GM23338 (cell line): ENCODE results near the gene MTNR1B.

Source experiments
- CREB1 ChIP-seq: fragments of 250-450 bp; sonication (Bioruptor Pico); IDR thresholded peaks from 2 replicates; pipeline ENCODE4 v1.5.0; 2020; ENCODE audit warnings: low read depth, mild to moderate bottlenecking, moderate library complexity
- EZH2 ChIP-seq: fragments of 200-600 bp; sonication (generic); IDR thresholded peaks from one replicate; pipeline ENCODE4 v1.8.0; 2017; ENCODE audit warnings: antibody characterized with exemption, mild to moderate bottlenecking, low read depth; ENCODE audit not compliant: unreplicated experiment
- JUNB ChIP-seq: IDR thresholded peaks from one replicate; pipeline ENCODE4 v1.6.1; 2016; ENCODE audit warnings: antibody characterized with exemption; ENCODE audit not compliant: unreplicated experiment
- POLR2AphosphoS5 ChIP-seq: IDR thresholded peaks from 2 replicates; pipeline ENCODE4 v1.6.1; 2016; ENCODE audit warnings: antibody characterized with exemption, low read depth
- STAT1 ChIP-seq: IDR thresholded peaks from one replicate; pipeline ENCODE4 v1.6.1; 2016; ENCODE audit warnings: antibody characterized with exemption; ENCODE audit not compliant: unreplicated experiment
- ZNF114 ChIP-seq: fragments of 250-450 bp; sonication (Bioruptor Pico); IDR thresholded peaks from 2 replicates; pipeline ENCODE4 v1.5.0; 2020; ENCODE audit warnings: mild to moderate bottlenecking, moderate library complexity
- ZNF331 ChIP-seq: fragments of 250-450 bp; sonication (Bioruptor Pico); IDR thresholded peaks from 2 replicates; pipeline ENCODE4 v1.5.0; 2020; ENCODE audit warnings: low read depth, mild to moderate bottlenecking, moderate library complexity
- TF ChIP-seq, protein P1 (sequence below), 2 experiments: fragments of 200-600 bp in 1 of 2; sonication (generic) in 1 of 2; conservative IDR thresholded peaks; 2 replicates each; pipeline versions ENCODE4 v1.5.1 to v1.6.1; 2016 to 2017; ENCODE audit warnings: antibody characterized with exemption in 2 of 2, low read depth in 2 of 2, mild to moderate bottlenecking in 2 of 2, moderate library complexity in 1 of 2
- TF ChIP-seq, protein P2 (sequence below): IDR thresholded peaks from one replicate; pipeline ENCODE4 v1.6.1; 2018; ENCODE audit warnings: antibody characterized with exemption; ENCODE audit not compliant: unreplicated experiment
- TF ChIP-seq, protein P3 (sequence below): IDR thresholded peaks from 2 replicates; pipeline ENCODE4 v1.6.1; 2016; ENCODE audit warnings: antibody characterized with exemption

DNA sequence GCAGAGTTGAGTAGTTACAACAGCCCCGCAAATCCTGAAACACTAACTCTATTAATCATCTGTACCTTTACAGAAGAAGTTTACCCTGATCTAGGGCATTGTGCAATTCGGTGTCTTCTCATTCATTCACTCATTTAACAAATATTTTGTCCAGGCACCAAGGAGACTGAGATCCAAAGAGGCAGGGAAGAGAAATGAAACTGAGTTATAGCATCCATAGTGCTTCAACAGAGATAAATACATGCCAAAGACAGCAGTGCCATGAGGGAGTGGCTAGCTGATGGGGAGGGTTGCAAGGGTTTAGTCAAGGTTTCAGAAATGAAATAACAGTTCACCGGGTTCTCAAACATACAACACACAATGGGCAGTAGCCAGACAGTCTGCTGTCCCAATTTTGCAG is 40.2 kb upstream of the MTNR1B start:
- TF ChIP-seq, protein P1, sequence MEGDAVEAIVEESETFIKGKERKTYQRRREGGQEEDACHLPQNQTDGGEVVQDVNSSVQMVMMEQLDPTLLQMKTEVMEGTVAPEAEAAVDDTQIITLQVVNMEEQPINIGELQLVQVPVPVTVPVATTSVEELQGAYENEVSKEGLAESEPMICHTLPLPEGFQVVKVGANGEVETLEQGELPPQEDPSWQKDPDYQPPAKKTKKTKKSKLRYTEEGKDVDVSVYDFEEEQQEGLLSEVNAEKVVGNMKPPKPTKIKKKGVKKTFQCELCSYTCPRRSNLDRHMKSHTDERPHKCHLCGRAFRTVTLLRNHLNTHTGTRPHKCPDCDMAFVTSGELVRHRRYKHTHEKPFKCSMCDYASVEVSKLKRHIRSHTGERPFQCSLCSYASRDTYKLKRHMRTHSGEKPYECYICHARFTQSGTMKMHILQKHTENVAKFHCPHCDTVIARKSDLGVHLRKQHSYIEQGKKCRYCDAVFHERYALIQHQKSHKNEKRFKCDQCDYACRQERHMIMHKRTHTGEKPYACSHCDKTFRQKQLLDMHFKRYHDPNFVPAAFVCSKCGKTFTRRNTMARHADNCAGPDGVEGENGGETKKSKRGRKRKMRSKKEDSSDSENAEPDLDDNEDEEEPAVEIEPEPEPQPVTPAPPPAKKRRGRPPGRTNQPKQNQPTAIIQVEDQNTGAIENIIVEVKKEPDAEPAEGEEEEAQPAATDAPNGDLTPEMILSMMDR (conservative IDR thresholded peaks at IDR 0.05; ENCODE audit: low read depth in 2 of 2), result no peak
- no peak for TF ChIP-seq ZNF331
- TF ChIP-seq, protein P2, sequence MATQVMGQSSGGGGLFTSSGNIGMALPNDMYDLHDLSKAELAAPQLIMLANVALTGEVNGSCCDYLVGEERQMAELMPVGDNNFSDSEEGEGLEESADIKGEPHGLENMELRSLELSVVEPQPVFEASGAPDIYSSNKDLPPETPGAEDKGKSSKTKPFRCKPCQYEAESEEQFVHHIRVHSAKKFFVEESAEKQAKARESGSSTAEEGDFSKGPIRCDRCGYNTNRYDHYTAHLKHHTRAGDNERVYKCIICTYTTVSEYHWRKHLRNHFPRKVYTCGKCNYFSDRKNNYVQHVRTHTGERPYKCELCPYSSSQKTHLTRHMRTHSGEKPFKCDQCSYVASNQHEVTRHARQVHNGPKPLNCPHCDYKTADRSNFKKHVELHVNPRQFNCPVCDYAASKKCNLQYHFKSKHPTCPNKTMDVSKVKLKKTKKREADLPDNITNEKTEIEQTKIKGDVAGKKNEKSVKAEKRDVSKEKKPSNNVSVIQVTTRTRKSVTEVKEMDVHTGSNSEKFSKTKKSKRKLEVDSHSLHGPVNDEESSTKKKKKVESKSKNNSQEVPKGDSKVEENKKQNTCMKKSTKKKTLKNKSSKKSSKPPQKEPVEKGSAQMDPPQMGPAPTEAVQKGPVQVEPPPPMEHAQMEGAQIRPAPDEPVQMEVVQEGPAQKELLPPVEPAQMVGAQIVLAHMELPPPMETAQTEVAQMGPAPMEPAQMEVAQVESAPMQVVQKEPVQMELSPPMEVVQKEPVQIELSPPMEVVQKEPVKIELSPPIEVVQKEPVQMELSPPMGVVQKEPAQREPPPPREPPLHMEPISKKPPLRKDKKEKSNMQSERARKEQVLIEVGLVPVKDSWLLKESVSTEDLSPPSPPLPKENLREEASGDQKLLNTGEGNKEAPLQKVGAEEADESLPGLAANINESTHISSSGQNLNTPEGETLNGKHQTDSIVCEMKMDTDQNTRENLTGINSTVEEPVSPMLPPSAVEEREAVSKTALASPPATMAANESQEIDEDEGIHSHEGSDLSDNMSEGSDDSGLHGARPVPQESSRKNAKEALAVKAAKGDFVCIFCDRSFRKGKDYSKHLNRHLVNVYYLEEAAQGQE, result no peak
- TF ChIP-seq, protein P3, sequence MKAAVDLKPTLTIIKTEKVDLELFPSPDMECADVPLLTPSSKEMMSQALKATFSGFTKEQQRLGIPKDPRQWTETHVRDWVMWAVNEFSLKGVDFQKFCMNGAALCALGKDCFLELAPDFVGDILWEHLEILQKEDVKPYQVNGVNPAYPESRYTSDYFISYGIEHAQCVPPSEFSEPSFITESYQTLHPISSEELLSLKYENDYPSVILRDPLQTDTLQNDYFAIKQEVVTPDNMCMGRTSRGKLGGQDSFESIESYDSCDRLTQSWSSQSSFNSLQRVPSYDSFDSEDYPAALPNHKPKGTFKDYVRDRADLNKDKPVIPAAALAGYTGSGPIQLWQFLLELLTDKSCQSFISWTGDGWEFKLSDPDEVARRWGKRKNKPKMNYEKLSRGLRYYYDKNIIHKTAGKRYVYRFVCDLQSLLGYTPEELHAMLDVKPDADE, result no peak
- TF ChIP-seq CREB1 (CRISPR knock-in tag), result no peak
- TF ChIP-seq POLR2AphosphoS5, result no peak
- TF ChIP-seq EZH2, result no peak
- TF ChIP-seq STAT1, result no peak
- TF ChIP-seq ZNF114 (CRISPR knock-in tag), result no peak
- no peak for TF ChIP-seq JUNB
